ENCODE results near the gene ALCAM.

DNA sequence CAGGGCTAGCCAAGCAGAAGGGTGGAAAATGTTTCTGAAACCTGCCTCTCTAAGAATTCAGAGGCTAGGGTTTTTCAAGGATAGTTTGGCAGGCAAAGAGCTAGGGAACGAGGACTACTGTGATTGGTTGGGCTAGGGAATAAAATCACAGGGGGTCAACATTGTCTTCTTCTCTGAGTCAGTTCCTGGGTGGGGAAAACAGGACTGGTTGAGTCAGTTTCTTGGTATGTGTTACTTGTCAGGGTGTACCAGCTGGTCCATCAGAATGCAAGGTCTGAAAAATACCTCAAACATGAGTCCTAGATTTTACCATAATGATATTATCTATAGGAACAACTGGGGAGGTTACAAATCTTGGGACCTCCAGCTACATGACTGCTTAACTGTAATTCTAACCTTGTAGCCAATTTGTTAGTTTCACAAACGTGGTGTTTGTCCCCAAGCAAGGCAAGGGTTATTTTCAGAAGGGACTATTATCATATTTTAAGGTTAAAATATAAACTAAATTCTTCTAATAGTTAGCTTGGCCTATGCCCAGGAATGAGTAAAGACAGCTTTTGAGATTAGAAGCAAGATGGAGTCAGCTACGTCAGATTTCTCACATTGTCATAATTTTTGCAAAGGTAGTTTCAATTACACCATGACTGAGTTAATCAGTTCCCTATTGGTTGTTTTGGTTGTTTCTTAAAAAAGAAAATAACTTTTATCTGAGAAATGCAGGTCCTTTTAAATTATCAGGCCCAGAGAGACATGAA, 231.5 kb downstream of the ALCAM start:
- TF ChIP-seq, protein P1, sequence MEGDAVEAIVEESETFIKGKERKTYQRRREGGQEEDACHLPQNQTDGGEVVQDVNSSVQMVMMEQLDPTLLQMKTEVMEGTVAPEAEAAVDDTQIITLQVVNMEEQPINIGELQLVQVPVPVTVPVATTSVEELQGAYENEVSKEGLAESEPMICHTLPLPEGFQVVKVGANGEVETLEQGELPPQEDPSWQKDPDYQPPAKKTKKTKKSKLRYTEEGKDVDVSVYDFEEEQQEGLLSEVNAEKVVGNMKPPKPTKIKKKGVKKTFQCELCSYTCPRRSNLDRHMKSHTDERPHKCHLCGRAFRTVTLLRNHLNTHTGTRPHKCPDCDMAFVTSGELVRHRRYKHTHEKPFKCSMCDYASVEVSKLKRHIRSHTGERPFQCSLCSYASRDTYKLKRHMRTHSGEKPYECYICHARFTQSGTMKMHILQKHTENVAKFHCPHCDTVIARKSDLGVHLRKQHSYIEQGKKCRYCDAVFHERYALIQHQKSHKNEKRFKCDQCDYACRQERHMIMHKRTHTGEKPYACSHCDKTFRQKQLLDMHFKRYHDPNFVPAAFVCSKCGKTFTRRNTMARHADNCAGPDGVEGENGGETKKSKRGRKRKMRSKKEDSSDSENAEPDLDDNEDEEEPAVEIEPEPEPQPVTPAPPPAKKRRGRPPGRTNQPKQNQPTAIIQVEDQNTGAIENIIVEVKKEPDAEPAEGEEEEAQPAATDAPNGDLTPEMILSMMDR (IDR thresholded peaks at IDR 0.05), result no peak
- TF ChIP-seq POLR2AphosphoS5 (IDR thresholded peaks at IDR 0.05) (no peak), POLR2A (IDR thresholded peaks at IDR 0.05) (no peak)

All from transverse colon (tissue), 4 donors.